ENCODE measurements around the gene RPS6KA2. TPM values are rescaled to one million over a fixed set of nuclear protein-coding genes. Genes with fewer than 3 reads are reported as not detected.

The RPS6KA2 gene
- total RNA-seq, 1 experiment from 2014 or later: 12.3 TPM

GRCh38 chr6:166625356-166625755 is 1.7 kb downstream of the RPS6KA2 start:
- Histone ChIP-seq H3K18ac (ENCODE audit: insufficient read length, low read depth, low read length) (no peak overlapping the region), H3K56ac (ENCODE audit: insufficient read length, low read depth, low read length) (no peak overlapping the region), H2BK12ac (ENCODE audit: insufficient read length, low read depth, low read length) (no peak overlapping the region), H2AK5ac (ENCODE audit: insufficient read length, low read length) (no peak overlapping the region), H3K27ac (ENCODE audit: insufficient read length, low read depth, low read length) (no peak overlapping the region), H2BK20ac (ENCODE audit: low read depth, low read length, poor library complexity, severe bottlenecking) (no peak overlapping the region), H3K27me3 (ENCODE audit: insufficient read depth, low read length) (peaks cover 9% of the 10 kb centered on the region; the same call in 1 of the 2 replicates), H3K23ac (ENCODE audit: insufficient read length, low read depth, low read length) (no peak overlapping the region), H3K14ac (ENCODE audit: insufficient read depth, low read length) (no peak overlapping the region), H2BK120ac (ENCODE audit: low read depth, low read length, poor library complexity, severe bottlenecking) (no peak overlapping the region), H4K8ac (replicated peaks; ENCODE audit: insufficient read length, low read depth, low read length) (no peak overlapping the region), H2AFZ (ENCODE audit: low read length) (no peak overlapping the region), H3K23me2 (ENCODE audit: insufficient read length, low read depth, low read length, poor library complexity, severe bottlenecking) (peaks cover 20% of the 10 kb centered on the region), H2BK5ac (ENCODE audit: insufficient read length, low read length) (no peak overlapping the region), H3K4me1 (ENCODE audit: insufficient read depth, low read length) (peaks cover 4% of the 10 kb centered on the region; the same call in 1 of the 2 replicates), H4K91ac (ENCODE audit: insufficient read length, low read depth, low read length) (no peak overlapping the region), H3T11ph (ENCODE audit: low read length) (no peak overlapping the region), H3K9ac (ENCODE audit: extremely low read depth, insufficient read length, low read length) (no peak overlapping the region), H3K79me1 (ENCODE audit: insufficient read depth, low read depth, low read length, poor library complexity, severe bottlenecking) (no peaks in the 10 kb centered on the region), H3K79me2 (ENCODE audit: insufficient read depth, low read length) (peaks cover 2% of the 10 kb centered on the region; the same call in 1 of the 2 replicates), H3K4ac (ENCODE audit: low read depth, low read length) (no peak overlapping the region), H4K5ac (ENCODE audit: insufficient read length, low read depth, low read length) (no peak overlapping the region), H2BK15ac (ENCODE audit: low read depth, low read length) (no peak overlapping the region), H3K9me3 (ENCODE audit: control insufficient read depth, low read depth, low read length) (no peaks in the 10 kb centered on the region), H3K4me2 (ENCODE audit: insufficient read depth, insufficient read length, low read length) (no peak overlapping the region), H4K20me1 (ENCODE audit: control insufficient read depth, insufficient read depth, insufficient read length) (no peaks in the 10 kb centered on the region)
- no peak for DNase-seq
- peaks cover 44 to 48% of the 10 kb centered on the region in 2 experiments for H3K4me1 Mint-ChIP-seq
- no CpG with 5 or more reads among the region's 5 CpGs for WGBS (ENCODE audit: extremely low coverage, insufficient read length, low lambda C conversion rate)
- no peaks in the 10 kb centered on the region for H3K9me3 Mint-ChIP-seq
- no peak for TF ChIP-seq CTCF (conservative IDR thresholded peaks at IDR 0.05)
- H3K4me3 Mint-ChIP-seq: peak overlapping the region in 1 of 2 experiments; percentile 88; a peak in 3 of 5 replicates
- peaks cover 40% of the 10 kb centered on the region for H3K27me3 Mint-ChIP-seq (ENCODE audit: low read depth)
- H3K27ac Mint-ChIP-seq: no peak overlapping the region
- H3K36me3 Mint-ChIP-seq (ENCODE audit: insufficient read depth in 1 of 3, low read depth in 3 of 3): no peaks in the 10 kb centered on the region; a peak in 1 of 7 replicates
